Keratinocyte (primary cell): ENCODE measurements around the gene BCAM. TPM values are rescaled to one million over a fixed set of nuclear protein-coding genes. Genes with fewer than 3 reads are reported as not detected.

Experiments used
- DNase-seq: peaks from one replicate; pipeline ENCODE4 v3.0.0-alpha.2; 2011; ENCODE audit warnings: low read depth, missing footprints, low spot score
- FAIRE-seq: peaks from 2 replicates; lab custom pipeline; 2011; peaks lifted over from hg19 to GRCh38; lab: Jason Lieb, UNC
- H2AFZ ChIP-seq: 2 replicates; pipeline ENCODE4 v1.6.0; 2012; ENCODE audit warnings: low read length, control low read depth, inconsistent platforms; ENCODE audit not compliant: control insufficient read depth
- H3K27ac ChIP-seq: 2 replicates; pipeline ENCODE4 v1.5.1; 2011; ENCODE audit warnings: low read length; ENCODE audit not compliant: control insufficient read depth, insufficient read depth
- H3K27me3 ChIP-seq: 3 replicates; pipeline ENCODE4 v1.6.0; 2011; ENCODE audit warnings: low read length; ENCODE audit not compliant: control insufficient read depth, insufficient read depth; ENCODE audit errors: extremely low read depth
- H3K36me3 ChIP-seq, 2 experiments: 2 replicates in 1 of 2; 3 replicates in 1 of 2; pipeline ENCODE4 v1.5.1; 2011; ENCODE audit warnings: low read length in 2 of 2, mild to moderate bottlenecking in 1 of 2; ENCODE audit not compliant: control insufficient read depth in 2 of 2, insufficient read depth in 2 of 2; ENCODE audit errors: extremely low read depth in 1 of 2
- H3K4me1 ChIP-seq: 3 replicates; pipeline ENCODE4 v1.5.1; 2011; ENCODE audit warnings: low read length; ENCODE audit not compliant: control insufficient read depth, insufficient read depth; ENCODE audit errors: extremely low read depth
- H3K4me2 ChIP-seq: 3 replicates; pipeline ENCODE4 v1.6.0; 2011; ENCODE audit warnings: low read depth, low read length; ENCODE audit not compliant: control insufficient read depth, insufficient read depth; ENCODE audit errors: extremely low read depth
- H3K4me3 ChIP-seq, 3 experiments: fragments of 200-600 bp in 1 of 3; sonication (generic) in 1 of 3; 2 replicates in 2 of 3; 3 replicates in 1 of 3; pipeline ENCODE4 v1.5.1; 2011 to 2016; ENCODE audit warnings: low read length in 3 of 3, mild to moderate bottlenecking in 3 of 3, control low read depth in 2 of 3, inconsistent platforms in 1 of 3, low read depth in 1 of 3, mixed read lengths in 1 of 3, mixed run types in 1 of 3, moderate library complexity in 1 of 3; ENCODE audit not compliant: control insufficient read depth in 2 of 3, insufficient read depth in 2 of 3; ENCODE audit errors: extremely low read depth in 1 of 3
- H3K79me2 ChIP-seq: 2 replicates; pipeline ENCODE4 v1.6.0; 2012; ENCODE audit warnings: low read length; ENCODE audit not compliant: control insufficient read depth, insufficient read depth
- H3K9ac ChIP-seq: 3 replicates; pipeline ENCODE4 v1.6.0; 2011; ENCODE audit warnings: low read length; ENCODE audit not compliant: control insufficient read depth, insufficient read depth; ENCODE audit errors: extremely low read depth
- H3K9me1 ChIP-seq: 3 replicates; pipeline ENCODE4 v1.6.0; 2011; ENCODE audit warnings: low read length; ENCODE audit not compliant: control insufficient read depth, insufficient read depth; ENCODE audit errors: extremely low read depth
- H3K9me3 ChIP-seq: 2 replicates; pipeline ENCODE4 v1.5.1; 2012; ENCODE audit warnings: low read depth, low read length; ENCODE audit not compliant: control insufficient read depth
- H4K20me1 ChIP-seq: 3 replicates; pipeline ENCODE4 v1.6.0; 2011; ENCODE audit warnings: low read length; ENCODE audit not compliant: control insufficient read depth, insufficient read depth; ENCODE audit errors: extremely low read depth
- CTCF ChIP-seq, 3 experiments: IDR thresholded peaks in 1 of 3; conservative IDR thresholded peaks in 1 of 3; optimal IDR thresholded peaks in 1 of 3; 2 replicates in 2 of 3; 3 replicates in 1 of 3; pipeline versions ENCODE3 to v1.5.1; 2011; ENCODE audit warnings: low read length in 3 of 3, mild to moderate bottlenecking in 3 of 3, moderate library complexity in 2 of 3, control low read depth in 1 of 3, inconsistent platforms in 1 of 3; ENCODE audit not compliant: insufficient read depth in 2 of 3; ENCODE audit errors: extremely low read depth in 1 of 3
- EZH2 ChIP-seq: IDR thresholded peaks from one replicate; pipeline ENCODE4 v1.6.1; 2012; ENCODE audit warnings: inconsistent platforms, mild to moderate bottlenecking, low read length, moderate library complexity
- dilution Hi-C: fragments of 300-500 bp; cut with MboI; formaldehyde crosslinking; loops from one replicate; pipeline ENCODE4 v1.7.0; 2020; ENCODE audit warnings: low sequenced_read_pairs; ENCODE audit not compliant: extremely low pct_ligation_motif_present
- polyA plus RNA-seq, 5 experiments: library from polyadenylated mRNA; depleted of rRNA in 3 of 5; stranded (reverse) in 3 of 5; stranded (forward) in 1 of 5; unstranded in 1 of 5; fragments of >200 nt; gene quantifications; 1 replicate in 1 of 5; 2 replicates in 3 of 5; 3 replicates in 1 of 5; pipeline versions ENCODE4 v1.2.1 to v1.2.3, GENCODE V29; 2011 to 2012; ENCODE audit warnings: missing spikeins in 2 of 5, low read depth in 1 of 5, low replicate concordance in 1 of 5

Gene BCAM
- polyA plus RNA-seq, 1 donor (not counting 4 experiments of a cell fraction or from before 2014, with no cell fraction given): 13.6 TPM

- H2AFZ ChIP-seq: no peak overlapping the region
- dilution Hi-C loops: no loop called here
- DNase-seq: no peak
- H3K4me2 ChIP-seq: no peak overlapping the region
- no peak overlapping the region for H3K9ac ChIP-seq
- H3K27me3 ChIP-seq: no peaks in the 10 kb centered on the region
- H3K27ac ChIP-seq: no peak overlapping the region
- H3K79me2 ChIP-seq: no peaks in the 10 kb centered on the region
- TF ChIP-seq CTCF (optimal IDR thresholded peaks at IDR 0.05 in 1 of 3, IDR thresholded peaks at IDR 0.05 in 1 of 3, conservative IDR thresholded peaks at IDR 0.05 in 1 of 3; ENCODE audit: extremely low read depth in 1 of 3, insufficient read depth in 2 of 3, low read length in 3 of 3) (no peak), EZH2 (no peak)
- H3K36me3 ChIP-seq: peaks cover 16 to 28% of the 10 kb centered on the region in 2 experiments
- H3K4me1 ChIP-seq: peaks cover 31% of the 10 kb centered on the region
- FAIRE-seq: no peak
- no peaks in the 10 kb centered on the region for H3K9me1 ChIP-seq
- no peak overlapping the region for H3K4me3 ChIP-seq
- H3K9me3 ChIP-seq: no peaks in the 10 kb centered on the region
- H4K20me1 ChIP-seq: peaks cover 4% of the 10 kb centered on the region
Measured at GRCh38 chr19:44812142-44812718, 3.3 kb downstream of the BCAM start.

GRCh38 chr19:44813070-44813840 is 4.4 kb downstream of the BCAM start:
- no peak overlapping the region for H3K27ac ChIP-seq
- H3K4me1 ChIP-seq: peaks cover 21% of the 10 kb centered on the region
- H3K79me2 ChIP-seq: no peaks in the 10 kb centered on the region
- peaks cover 4% of the 10 kb centered on the region for H4K20me1 ChIP-seq
- H3K36me3 ChIP-seq: peaks cover 17 to 28% of the 10 kb centered on the region in 2 experiments
- H3K9me3 ChIP-seq: no peaks in the 10 kb centered on the region
- no peaks in the 10 kb centered on the region for H3K27me3 ChIP-seq
- FAIRE-seq: no peak
- dilution Hi-C loops: no loop called here
- H2AFZ ChIP-seq: no peak overlapping the region
- no peak overlapping the region for H3K9ac ChIP-seq
- H3K9me1 ChIP-seq: no peaks in the 10 kb centered on the region
- TF ChIP-seq EZH2 (no peak), CTCF (optimal IDR thresholded peaks at IDR 0.05 in 1 of 3, IDR thresholded peaks at IDR 0.05 in 1 of 3, conservative IDR thresholded peaks at IDR 0.05 in 1 of 3; ENCODE audit: extremely low read depth in 1 of 3, insufficient read depth in 2 of 3, low read length in 3 of 3) (no peak)
- no peak overlapping the region for H3K4me3 ChIP-seq
- H3K4me2 ChIP-seq: no peak overlapping the region
- DNase-seq: no peak
